Nephron progenitor cell (in vitro differentiated cells): ENCODE results near the gene LIN7B.

Source experiments
- DNase-seq: peaks from one replicate; pipeline ENCODE4 v3.0.0; 2021
- H3K27ac Mint-ChIP-seq: 2 replicates; pipeline ENCODE4 v1.8.0; 2021; ENCODE audit warnings: mild to moderate bottlenecking, moderate library complexity, mixed read lengths
- H3K27me3 Mint-ChIP-seq: 2 replicates; pipeline ENCODE4 v1.8.0; 2021; ENCODE audit warnings: mild to moderate bottlenecking, low read depth, mixed read lengths; ENCODE audit not compliant: poor library complexity
- H3K36me3 Mint-ChIP-seq: 2 replicates; pipeline ENCODE4 v1.8.0; 2021; ENCODE audit warnings: low read depth, mixed read lengths
- H3K4me1 Mint-ChIP-seq: 2 replicates; pipeline ENCODE4 v1.8.0; 2021; ENCODE audit warnings: mixed read lengths
- H3K4me3 Mint-ChIP-seq: 2 replicates; pipeline ENCODE4 v1.8.0; 2021; ENCODE audit warnings: mild to moderate bottlenecking, moderate library complexity, mixed read lengths
- H3K9me3 Mint-ChIP-seq: 2 replicates; pipeline ENCODE4 v1.8.0; 2021; ENCODE audit warnings: mild to moderate bottlenecking, moderate library complexity, mixed read lengths
- TF ChIP-seq, protein P1 (sequence below): fragments of 200-600 bp; sonication (generic); IDR thresholded peaks from 2 replicates; pipeline ENCODE4 v1.5.0; 2021; ENCODE audit warnings: antibody characterized with exemption

LIN7B gene, protein sequence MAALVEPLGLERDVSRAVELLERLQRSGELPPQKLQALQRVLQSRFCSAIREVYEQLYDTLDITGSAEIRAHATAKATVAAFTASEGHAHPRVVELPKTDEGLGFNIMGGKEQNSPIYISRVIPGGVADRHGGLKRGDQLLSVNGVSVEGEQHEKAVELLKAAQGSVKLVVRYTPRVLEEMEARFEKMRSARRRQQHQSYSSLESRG

DNA sequence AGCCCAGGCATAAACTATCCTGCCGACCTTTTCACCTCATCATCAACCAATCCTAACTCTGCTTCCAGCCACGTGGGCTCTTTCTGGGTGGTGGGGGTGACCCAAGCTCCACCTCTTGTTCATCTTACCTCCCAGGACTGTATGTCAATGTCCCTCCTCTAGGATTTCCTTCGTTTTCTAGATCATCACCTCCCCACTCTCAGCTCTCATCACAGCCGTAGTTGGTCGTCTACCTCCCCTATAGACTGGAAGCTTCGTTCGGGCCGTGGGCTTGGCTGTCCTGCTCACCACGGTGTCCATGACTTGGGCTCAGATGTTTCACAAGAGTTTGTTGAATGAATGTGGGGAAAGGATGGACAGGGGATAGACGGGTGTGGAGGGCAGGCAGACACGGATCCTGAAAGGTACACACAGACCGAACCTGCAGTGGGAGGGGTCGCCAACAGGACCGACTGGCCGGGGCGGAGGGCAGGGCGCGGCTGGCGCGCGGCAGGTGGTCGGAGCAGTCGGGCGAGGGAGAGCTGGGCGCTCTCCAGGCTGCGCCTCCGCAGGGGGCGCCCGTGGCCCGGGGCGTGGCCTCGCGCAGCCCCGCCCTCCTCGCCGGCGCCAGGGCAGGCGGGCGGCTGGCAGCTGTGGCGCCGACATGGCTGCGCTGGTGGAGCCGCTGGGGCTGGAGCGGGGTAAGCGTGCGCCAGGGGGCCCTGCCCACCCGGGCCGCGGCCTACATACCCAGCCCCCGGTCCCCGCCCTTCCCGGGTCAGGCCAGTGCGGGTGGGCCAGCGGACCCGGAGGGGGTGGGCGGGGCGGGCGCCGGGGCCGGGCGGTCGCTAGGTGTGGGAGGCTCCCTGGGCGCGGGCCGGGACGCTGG lies at the start of gene LIN7B:
Gene LIN7B, plus strand, starts transcription at position 609 of the 868 bp plus-strand sequence. Its CDS starts 35 bp downstream, at position 644.
- H3K36me3 Mint-ChIP-seq = peaks cover 7% of the 10 kb centered on the region
- H3K4me1 Mint-ChIP-seq = peaks cover 47% of the 10 kb centered on the region
- peaks cover 15% of the 10 kb centered on the region for H3K27me3 Mint-ChIP-seq
- no peaks in the 10 kb centered on the region for H3K9me3 Mint-ChIP-seq
- TF ChIP-seq, protein P1, sequence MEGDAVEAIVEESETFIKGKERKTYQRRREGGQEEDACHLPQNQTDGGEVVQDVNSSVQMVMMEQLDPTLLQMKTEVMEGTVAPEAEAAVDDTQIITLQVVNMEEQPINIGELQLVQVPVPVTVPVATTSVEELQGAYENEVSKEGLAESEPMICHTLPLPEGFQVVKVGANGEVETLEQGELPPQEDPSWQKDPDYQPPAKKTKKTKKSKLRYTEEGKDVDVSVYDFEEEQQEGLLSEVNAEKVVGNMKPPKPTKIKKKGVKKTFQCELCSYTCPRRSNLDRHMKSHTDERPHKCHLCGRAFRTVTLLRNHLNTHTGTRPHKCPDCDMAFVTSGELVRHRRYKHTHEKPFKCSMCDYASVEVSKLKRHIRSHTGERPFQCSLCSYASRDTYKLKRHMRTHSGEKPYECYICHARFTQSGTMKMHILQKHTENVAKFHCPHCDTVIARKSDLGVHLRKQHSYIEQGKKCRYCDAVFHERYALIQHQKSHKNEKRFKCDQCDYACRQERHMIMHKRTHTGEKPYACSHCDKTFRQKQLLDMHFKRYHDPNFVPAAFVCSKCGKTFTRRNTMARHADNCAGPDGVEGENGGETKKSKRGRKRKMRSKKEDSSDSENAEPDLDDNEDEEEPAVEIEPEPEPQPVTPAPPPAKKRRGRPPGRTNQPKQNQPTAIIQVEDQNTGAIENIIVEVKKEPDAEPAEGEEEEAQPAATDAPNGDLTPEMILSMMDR = no peak
- peak within 1 kb of the TSS; percentile 21 for H3K27ac Mint-ChIP-seq
- peak; percentile 81 for DNase-seq
- peak within 1 kb of the TSS; percentile 85 for H3K4me3 Mint-ChIP-seq

DNA sequence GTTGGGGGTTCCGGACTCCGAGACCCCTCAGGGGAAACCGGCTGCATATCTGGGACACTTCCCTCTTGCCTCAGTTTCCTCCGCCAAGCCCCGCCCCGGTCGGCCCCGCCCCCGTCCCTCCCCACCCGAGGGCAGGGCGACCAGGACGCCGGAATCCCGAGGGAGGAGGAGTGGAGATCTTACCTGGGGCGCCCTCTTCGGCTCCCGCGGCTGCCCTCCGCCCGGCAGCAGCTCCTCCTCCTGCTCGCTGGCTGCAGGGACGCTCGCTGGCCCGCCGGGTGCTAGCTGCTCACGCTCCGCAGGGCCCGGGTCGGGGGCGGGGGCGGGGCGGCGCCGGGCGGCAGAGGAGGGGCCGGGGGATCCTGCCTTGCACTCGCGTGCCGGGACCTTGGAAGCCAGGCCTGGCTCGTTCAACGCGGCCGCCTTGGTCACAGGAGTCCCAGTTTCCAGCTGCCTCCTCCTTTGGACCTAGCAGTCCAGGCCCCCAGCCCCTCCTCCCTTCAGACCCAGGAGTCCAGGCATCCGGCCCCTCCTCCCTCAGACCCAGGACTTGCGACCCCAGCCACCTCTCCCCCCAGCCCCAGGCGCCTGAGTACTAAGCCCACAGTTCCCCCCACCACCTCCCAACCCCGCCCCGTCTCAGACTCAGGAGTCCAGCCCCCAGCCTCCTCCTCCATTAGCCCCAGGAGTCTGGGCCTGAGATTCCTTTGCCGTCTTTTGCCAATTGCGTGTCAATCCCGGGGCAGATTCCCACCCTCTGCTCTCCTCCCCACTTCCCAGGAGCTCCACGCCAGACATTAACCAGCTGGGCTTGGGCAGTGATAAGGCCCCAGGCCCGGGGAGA lies 49.2 kb upstream of the LIN7B start, which contains the start of gene NTF4:
Gene NTF4, minus strand, starts transcription at position 51 of the 844 bp plus-strand sequence. CDS start 2,821 bp downstream, outside the sequence.
- TF ChIP-seq, protein P1 = no peak
- peak within 1 kb of the TSS; percentile 5 for H3K27ac Mint-ChIP-seq
- H3K4me3 Mint-ChIP-seq = peak within 1 kb of the TSS; percentile 72
- H3K27me3 Mint-ChIP-seq = peaks cover 36% of the 10 kb centered on the region
- peaks cover 68% of the 10 kb centered on the region for H3K4me1 Mint-ChIP-seq
- DNase-seq = peak; percentile 87
- H3K36me3 Mint-ChIP-seq = peaks cover 9% of the 10 kb centered on the region
- peaks cover 14% of the 10 kb centered on the region for H3K9me3 Mint-ChIP-seq

DNA sequence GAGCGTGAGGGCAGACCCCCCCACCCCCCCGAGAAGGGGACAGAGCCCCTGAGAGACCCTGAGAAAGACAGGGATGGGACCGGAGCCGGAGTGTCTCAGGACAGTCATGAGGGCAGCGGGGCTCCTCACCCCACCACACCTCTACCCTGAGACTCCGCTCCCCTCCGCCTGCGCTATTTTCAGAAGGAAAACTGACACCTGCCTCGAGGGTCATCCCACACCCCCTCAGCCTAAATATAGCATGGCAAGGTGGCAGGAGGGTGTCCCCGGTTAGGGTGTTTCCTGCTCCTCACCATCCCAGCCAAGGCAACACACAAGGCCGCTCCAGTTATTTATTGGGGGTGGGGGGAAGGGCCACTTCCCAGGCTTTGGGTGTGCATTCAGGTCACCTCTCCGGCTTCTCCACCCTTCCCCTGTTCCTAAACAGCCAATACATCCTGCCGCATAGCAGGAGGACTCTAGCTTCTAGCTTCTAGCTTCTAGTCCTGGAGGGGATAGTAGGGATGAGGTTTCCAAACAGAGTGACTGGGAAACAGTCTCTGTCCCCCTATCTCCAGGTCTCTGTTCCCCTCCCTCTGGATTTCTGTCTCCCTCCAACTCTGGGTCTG lies 48.2 kb upstream of the LIN7B start:
- Mint-ChIP-seq H3K9me3 (peaks cover 24% of the 10 kb centered on the region), H3K36me3 (peaks cover 16% of the 10 kb centered on the region), H3K4me3 (peak overlapping the region; percentile 72), H3K27ac (peak overlapping the region; percentile 36), H3K27me3 (peaks cover 39% of the 10 kb centered on the region), H3K4me1 (peaks cover 68% of the 10 kb centered on the region)
- no peak for DNase-seq
- TF ChIP-seq, protein P1 = no peak

DNA sequence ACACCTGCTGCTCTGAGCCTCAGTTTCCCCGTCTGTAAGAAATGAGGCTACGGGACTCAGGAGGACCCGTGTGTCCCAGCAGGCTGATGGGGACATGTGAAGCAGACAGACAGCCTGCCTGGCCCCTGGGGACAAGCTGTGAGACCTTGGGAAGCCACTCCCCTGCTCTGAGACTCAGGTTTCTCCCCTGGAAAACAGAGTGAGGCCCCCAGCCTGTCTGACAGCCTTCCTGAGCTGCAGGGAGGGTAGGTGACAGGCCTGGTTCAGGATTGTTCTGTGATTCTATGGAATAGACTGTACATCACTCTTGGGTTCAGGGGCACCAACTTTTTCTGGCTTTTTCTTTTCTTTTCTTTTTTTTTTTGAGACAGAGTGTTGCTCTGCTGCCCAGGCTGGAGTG lies 46.6 kb upstream of the LIN7B start:
- TF ChIP-seq, protein P1 = no peak
- Mint-ChIP-seq H3K9me3 (peaks cover 32% of the 10 kb centered on the region), H3K4me3 (peak overlapping the region; percentile 30), H3K36me3 (peaks cover 16% of the 10 kb centered on the region), H3K4me1 (peaks cover 73% of the 10 kb centered on the region), H3K27me3 (peaks cover 48% of the 10 kb centered on the region), H3K27ac (peak overlapping the region; percentile 63)
- no peak for DNase-seq

DNA sequence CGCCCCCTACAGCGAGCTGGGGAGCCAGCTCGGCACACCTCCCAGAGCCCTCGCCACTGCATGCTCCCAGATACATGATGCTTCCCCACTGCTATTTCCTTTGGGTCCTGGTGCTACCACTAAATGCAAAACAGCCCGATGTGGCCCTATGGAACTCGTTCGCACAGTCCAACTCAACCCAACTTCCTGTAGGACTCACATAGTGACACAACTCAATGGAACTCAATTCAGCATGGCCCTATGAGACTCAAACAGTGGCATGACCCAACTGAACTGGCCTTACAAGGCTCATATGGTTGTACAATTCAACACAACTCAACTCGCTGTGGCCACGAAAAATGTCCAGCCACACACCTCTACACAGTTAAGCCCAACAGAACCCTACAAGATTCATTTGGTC lies 45.1 kb upstream of the LIN7B start:
- Mint-ChIP-seq H3K4me1 (peaks cover 78% of the 10 kb centered on the region), H3K4me3 (no peak overlapping the region), H3K36me3 (peaks cover 21% of the 10 kb centered on the region), H3K27me3 (peaks cover 58% of the 10 kb centered on the region), H3K9me3 (peaks cover 43% of the 10 kb centered on the region), H3K27ac (no peak overlapping the region)
- TF ChIP-seq, protein P1 = no peak
- DNase-seq = no peak
